Measurements from ENCODE around the gene FIGLA. TPM values are rescaled to one million over a fixed set of nuclear protein-coding genes. Genes with fewer than 3 reads are reported as not detected.
A peak's percentile ranks its signal among the peaks of the same experiment; 100 is the strongest.

Gene FIGLA
- total RNA-seq, 1 donor from 2014 or later = not detected

DNA sequence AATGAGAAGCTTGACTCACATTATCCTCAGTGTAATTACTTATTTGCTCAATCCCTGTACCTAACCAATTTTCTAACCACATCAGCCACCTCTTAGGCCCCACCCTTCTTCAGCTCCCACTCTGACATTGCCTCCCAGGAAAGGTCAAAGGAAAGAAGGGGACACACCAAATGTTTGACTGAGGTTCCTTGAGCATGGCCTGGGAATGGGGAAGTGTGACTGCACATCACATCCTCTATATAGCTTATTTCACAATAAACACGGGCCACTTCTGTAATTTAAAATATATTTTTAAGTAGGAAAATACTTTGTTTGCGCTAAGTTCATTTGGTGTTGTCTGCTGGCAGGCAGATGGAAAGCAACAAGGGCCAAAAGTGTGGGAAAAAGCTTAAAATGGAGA, 3.0 kb upstream of the FIGLA start:
- Mint-ChIP-seq H3K36me3 (no peaks in the 10 kb centered on the region), H3K27me3 (ENCODE audit: low read depth) (peaks cover 92% of the 10 kb centered on the region), H3K4me1 (peaks cover 7% of the 10 kb centered on the region), H3K9me3 (peaks cover 3% of the 10 kb centered on the region), H3K4me3 (no peak overlapping the region), H3K27ac (no peak overlapping the region)
- DNase-seq (ENCODE audit: low spot score in 2 of 2, unreplicated experiment in 2 of 2) = no peak
- TF ChIP-seq, protein P1, sequence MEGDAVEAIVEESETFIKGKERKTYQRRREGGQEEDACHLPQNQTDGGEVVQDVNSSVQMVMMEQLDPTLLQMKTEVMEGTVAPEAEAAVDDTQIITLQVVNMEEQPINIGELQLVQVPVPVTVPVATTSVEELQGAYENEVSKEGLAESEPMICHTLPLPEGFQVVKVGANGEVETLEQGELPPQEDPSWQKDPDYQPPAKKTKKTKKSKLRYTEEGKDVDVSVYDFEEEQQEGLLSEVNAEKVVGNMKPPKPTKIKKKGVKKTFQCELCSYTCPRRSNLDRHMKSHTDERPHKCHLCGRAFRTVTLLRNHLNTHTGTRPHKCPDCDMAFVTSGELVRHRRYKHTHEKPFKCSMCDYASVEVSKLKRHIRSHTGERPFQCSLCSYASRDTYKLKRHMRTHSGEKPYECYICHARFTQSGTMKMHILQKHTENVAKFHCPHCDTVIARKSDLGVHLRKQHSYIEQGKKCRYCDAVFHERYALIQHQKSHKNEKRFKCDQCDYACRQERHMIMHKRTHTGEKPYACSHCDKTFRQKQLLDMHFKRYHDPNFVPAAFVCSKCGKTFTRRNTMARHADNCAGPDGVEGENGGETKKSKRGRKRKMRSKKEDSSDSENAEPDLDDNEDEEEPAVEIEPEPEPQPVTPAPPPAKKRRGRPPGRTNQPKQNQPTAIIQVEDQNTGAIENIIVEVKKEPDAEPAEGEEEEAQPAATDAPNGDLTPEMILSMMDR (IDR thresholded peaks at IDR 0.05; ENCODE audit: unreplicated experiment) = no peak

DNA sequence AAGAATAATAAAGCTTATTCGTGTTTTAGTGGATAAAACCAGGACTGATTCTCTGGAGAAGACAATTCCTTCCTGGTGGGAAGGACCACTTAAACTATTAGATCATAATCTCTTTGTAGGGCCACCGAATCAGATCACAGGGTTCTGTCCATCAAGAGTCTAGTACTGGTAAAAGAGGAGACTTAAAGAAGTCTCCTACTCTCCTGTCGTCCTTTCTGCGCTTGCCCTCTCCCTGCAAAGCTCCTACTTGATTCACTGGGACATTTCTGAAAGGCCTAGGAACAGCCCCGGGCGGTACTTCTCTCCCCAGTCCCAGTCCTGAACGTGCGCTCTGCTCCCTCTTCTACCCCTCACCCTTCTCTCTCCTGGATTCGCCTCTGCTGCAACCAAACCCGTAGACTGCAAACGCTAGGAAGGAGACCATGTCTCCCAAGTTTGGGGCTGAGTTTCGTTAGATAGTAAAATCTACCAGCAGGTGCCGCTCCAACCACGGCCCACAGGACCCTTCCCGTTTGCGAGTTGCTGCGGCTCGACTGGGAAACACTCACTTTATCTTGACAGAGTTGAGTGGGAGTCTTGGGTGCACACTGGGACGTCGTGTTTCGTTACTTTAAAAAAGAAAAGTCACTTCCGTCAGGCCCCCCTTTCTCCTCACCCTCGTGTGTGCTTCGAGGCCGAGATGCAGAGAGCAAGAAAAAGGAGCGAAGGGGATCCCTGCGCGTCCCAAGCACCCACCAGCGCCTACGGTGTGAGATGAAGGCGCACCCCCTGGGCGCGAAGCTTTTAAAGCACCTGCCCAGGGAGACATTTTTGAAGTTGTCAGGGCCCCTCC, 923 bp downstream of the FIGLA start:
- TF ChIP-seq, protein P1 (IDR thresholded peaks at IDR 0.05; ENCODE audit: unreplicated experiment) = peak; percentile 37
- no peak overlapping the region for H3K27ac Mint-ChIP-seq
- H3K4me1 Mint-ChIP-seq = peaks cover 10% of the 10 kb centered on the region
- H3K36me3 Mint-ChIP-seq = no peaks in the 10 kb centered on the region
- peak in 1 of 2 experiments; percentile 77 for DNase-seq (ENCODE audit: low spot score in 2 of 2, unreplicated experiment in 2 of 2)
- peak overlapping the region; percentile 59 for H3K4me3 Mint-ChIP-seq
- H3K27me3 Mint-ChIP-seq (ENCODE audit: low read depth) = peaks cover 93% of the 10 kb centered on the region
- H3K9me3 Mint-ChIP-seq = peaks cover 3% of the 10 kb centered on the region

DNA sequence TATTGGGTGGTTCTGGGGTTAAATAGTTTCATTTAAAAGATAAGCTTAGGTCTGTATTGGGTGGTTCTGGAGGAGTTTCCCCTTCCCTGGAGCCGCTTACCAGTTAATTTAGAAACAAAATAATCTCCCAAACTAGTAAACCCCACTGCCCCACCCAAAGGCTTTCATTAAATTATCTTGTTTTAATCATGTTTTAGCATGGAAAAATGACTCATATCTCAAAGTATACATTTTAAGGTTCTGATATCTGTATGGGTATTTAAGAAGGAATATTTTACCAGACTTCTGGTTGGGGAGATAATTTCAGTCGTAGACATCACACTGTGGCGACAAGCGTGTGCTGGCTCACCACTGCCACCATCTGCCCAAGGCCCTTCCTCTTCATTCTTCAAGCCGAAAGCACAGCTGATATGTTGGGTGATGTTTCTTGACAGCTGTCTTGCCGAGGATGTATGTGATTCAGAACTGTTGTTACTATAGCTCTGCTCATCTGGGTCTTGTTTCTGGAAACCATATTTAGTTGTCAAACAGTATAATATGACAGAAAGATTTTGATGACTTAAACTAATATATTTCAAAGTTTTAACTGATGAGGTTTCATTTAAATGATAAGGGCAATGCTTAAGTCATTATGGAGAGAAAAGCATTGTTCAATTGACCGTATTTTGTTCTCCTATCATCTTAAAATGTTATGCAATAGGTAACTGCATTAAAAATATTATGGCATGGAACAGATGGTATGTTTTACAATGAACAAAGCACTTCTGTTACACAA, 5.1 kb downstream of the FIGLA start:
- no peaks in the 10 kb centered on the region for H3K36me3 Mint-ChIP-seq
- no peak overlapping the region for H3K27ac Mint-ChIP-seq
- peaks cover 8% of the 10 kb centered on the region for H3K4me1 Mint-ChIP-seq
- TF ChIP-seq, protein P1 (IDR thresholded peaks at IDR 0.05; ENCODE audit: unreplicated experiment) = no peak
- no peak overlapping the region for H3K4me3 Mint-ChIP-seq
- DNase-seq (ENCODE audit: low spot score in 2 of 2, unreplicated experiment in 2 of 2) = no peak
- H3K27me3 Mint-ChIP-seq (ENCODE audit: low read depth) = peaks cover 65% of the 10 kb centered on the region
- H3K9me3 Mint-ChIP-seq = no peaks in the 10 kb centered on the region

DNA sequence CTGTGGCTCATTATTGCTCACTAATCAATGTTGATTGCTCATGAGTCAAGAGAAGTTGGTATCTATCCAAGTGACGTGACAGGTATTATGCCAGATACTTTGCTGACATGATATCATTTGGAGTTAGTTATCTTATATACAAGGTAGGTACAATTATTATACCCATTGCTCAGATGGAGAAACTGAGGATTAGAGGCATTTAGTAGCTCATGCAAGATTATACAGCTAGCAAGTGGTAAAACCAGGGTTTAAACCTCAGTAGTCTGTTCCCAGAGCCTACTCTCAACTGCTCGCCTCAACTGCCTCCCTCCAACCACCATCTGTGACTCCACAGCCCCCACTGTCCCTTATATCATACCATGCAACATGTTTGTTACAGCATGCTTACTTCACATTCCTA, 6.1 kb downstream of the FIGLA start:
- Mint-ChIP-seq H3K27me3 (ENCODE audit: low read depth) (peaks cover 60% of the 10 kb centered on the region), H3K27ac (no peak overlapping the region), H3K4me1 (peaks cover 5% of the 10 kb centered on the region), H3K9me3 (no peaks in the 10 kb centered on the region), H3K4me3 (no peak overlapping the region), H3K36me3 (no peaks in the 10 kb centered on the region)
- DNase-seq (ENCODE audit: low spot score in 2 of 2, unreplicated experiment in 2 of 2) = no peak
- TF ChIP-seq, protein P1 (IDR thresholded peaks at IDR 0.05; ENCODE audit: unreplicated experiment) = no peak

DNA sequence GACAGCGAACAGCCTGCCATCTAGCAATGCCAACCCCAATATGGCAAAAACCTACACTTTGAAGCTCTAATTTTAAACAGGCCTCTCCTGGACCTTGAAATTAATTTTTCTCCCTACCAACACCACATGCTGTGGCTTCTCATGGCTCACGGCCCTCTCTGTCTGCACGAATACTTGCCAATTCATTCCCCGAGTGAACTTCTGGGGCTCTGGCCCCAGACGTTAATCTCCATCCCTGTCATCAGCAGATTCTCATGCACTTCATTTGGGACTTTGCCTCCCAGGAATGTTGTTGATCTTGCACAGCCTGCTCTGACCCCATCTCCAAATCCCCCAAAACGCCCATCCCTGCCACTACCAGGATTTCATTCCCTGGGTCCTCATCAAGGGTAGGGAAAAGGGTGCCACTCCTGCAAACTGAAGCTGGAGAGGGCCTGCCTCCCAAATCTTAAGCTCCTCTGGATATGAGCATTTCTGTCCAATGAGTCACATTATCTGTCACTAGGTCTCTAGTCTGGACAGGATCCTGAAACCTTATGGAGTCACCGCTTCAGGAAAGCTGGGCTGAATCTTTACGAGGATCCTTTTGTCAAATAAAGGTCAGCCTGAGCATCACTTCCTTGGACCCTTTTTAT, 10.4 kb downstream of the FIGLA start:
- Mint-ChIP-seq H3K36me3 (no peaks in the 10 kb centered on the region), H3K27ac (no peak overlapping the region), H3K4me3 (no peak overlapping the region), H3K9me3 (no peaks in the 10 kb centered on the region), H3K4me1 (peaks cover 2% of the 10 kb centered on the region), H3K27me3 (ENCODE audit: low read depth) (peaks cover 43% of the 10 kb centered on the region)
- TF ChIP-seq, protein P1 (IDR thresholded peaks at IDR 0.05; ENCODE audit: unreplicated experiment) = no peak
- DNase-seq (ENCODE audit: low spot score in 2 of 2, unreplicated experiment in 2 of 2) = no peak

Measured in mesothelial cell of epicardium (in vitro differentiated cells).